Upper lobe of left lung (tissue), 4 donors: ENCODE results near the gene C17orf100.
"Not testable (repeated sequence)": the region's sequence is repeated elsewhere in the genome, so short reads cannot be mapped to it uniquely, and the experiment has no call there.

ENCODE experiments used
- CTCF ChIP-seq, 6 experiments: fragments of 450-650 bp in 4 of 6; fragments of 200-600 bp in 2 of 6; sonication (generic) in 2 of 6; IDR thresholded peaks; one replicate each; pipeline ENCODE4 v1.5.1; 2016 to 2019; ENCODE audit warnings: antibody characterized with exemption in 6 of 6
- EP300 ChIP-seq, 4 donors: sonication (generic); formaldehyde crosslinking; IDR thresholded peaks; one replicate each; pipeline ENCODE4 v1.5.1; 2017; ENCODE audit warnings: antibody characterized with exemption in 4 of 4, control low read depth in 2 of 4
- POLR2A ChIP-seq, 4 donors: fragments of 450-650 bp; IDR thresholded peaks; one replicate each; pipeline ENCODE4 v1.5.1; 2016 to 2017; ENCODE audit warnings: antibody characterized with exemption in 4 of 4, mild to moderate bottlenecking in 2 of 4
- POLR2AphosphoS5 ChIP-seq, 2 donors: sonication (generic); formaldehyde crosslinking; IDR thresholded peaks; one replicate each; pipeline ENCODE4 v1.5.1; 2017; ENCODE audit warnings: antibody characterized with exemption in 2 of 2

GRCh38 chr17:6691958-6692357 is 40.4 kb downstream of the C17orf100 start:
- TF ChIP-seq CTCF, POLR2AphosphoS5, EP300, POLR2A (IDR thresholded peaks at IDR 0.05): not testable (repeated sequence)
